Measurements from ENCODE around the gene PLA2G1B. TPM values are rescaled to one million over a fixed set of nuclear protein-coding genes. Genes with fewer than 3 reads are reported as not detected.

Gene PLA2G1B
- total and polyA plus RNA-seq, 2 of the 13 experiments (the other 11 are each of a cell fraction or from before 2014, with no cell fraction given) = 0.33 to 1.4 TPM

DNA sequence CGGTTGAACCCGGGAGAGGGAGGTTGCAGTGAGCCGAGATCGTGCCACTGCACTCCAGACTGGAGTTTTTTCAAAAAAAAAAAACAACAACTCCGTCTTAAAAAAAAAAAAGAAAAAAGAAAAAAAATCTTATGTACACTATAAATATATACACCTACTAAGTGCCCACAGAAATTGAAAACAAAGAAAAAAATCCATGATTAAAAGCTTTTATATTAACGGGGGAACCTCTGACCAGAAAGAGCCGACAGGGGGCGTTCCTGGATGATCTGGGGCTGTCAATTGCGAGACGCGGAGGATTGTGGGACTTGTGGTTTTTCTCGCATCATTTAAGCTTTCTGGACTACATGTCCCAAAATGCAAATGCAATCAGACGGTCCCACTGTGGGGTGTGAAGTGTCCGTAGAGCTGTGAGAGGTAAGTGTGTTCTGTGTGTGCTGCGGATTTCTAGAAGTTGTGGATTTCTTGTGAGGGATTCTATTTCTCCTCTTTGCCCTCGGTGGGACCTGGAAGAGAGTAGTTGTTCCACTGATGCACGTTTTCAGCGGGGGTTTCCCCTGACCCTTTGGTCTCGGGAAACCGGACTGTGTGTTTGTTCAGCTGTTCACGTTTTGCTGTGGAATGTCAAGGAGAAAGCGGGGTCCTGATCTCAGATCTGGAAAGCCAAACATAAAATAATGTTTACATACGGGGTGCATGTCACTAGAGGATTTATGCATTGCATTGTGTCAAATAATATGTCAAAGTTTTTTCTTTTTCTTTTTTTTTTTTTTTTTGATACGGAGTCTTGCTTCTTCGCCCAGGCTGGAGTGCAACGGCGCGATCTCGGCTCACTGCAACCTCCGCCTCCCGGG is 25.4 kb downstream of the PLA2G1B start, which contains the start of gene SIRT4 (continued):
- TF ChIP-seq ZIK1 (CRISPR knock-in tag; IDR thresholded peaks at IDR 0.05; ENCODE audit: borderline replicate concordance, low read depth) (no peak), ZKSCAN1 (IDR thresholded peaks at IDR 0.05; ENCODE audit: low read length) (peak; percentile 86), HDAC1 (CRISPR knock-in tag; IDR thresholded peaks at IDR 0.05) (peak; percentile 76), ZBTB38 (CRISPR knock-in tag; IDR thresholded peaks at IDR 0.05) (no peak), RARA (CRISPR knock-in tag; IDR thresholded peaks at IDR 0.05) (peak; percentile 36; the same call in 1 of the 2 replicates), JDP2 (CRISPR knock-in tag; IDR thresholded peaks at IDR 0.05; ENCODE audit: borderline replicate concordance) (no peak), ZNF747 (CRISPR knock-in tag; IDR thresholded peaks at IDR 0.05; ENCODE audit: borderline replicate concordance) (no peak), HCFC1 (IDR thresholded peaks at IDR 0.05; ENCODE audit: low read depth, low read length) (peak; percentile 88), POLR2A (IDR thresholded peaks at IDR 0.05; ENCODE audit: insufficient read depth in 1 of 2, low read depth in 2 of 2, low read length in 2 of 2) (peak; percentile 45 to 53), BRD4 (CRISPR knock-in tag; IDR thresholded peaks at IDR 0.05) (no peak), PCBP2 (optimal IDR thresholded peaks at IDR 0.05; ENCODE audit: low read depth, low read length, poor library complexity, severe bottlenecking) (no peak)
- TF ChIP-seq, protein P1, sequence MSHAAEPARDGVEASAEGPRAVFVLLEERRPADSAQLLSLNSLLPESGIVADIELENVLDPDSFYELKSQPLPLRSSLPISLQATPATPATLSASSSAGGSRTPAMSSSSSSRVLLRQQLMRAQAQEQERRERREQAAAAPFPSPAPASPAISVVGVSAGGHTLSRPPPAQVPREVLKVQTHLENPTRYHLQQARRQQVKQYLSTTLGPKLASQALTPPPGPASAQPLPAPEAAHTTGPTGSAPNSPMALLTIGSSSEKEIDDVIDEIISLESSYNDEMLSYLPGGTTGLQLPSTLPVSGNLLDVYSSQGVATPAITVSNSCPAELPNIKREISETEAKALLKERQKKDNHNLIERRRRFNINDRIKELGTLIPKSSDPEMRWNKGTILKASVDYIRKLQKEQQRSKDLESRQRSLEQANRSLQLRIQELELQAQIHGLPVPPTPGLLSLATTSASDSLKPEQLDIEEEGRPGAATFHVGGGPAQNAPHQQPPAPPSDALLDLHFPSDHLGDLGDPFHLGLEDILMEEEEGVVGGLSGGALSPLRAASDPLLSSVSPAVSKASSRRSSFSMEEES (CRISPR knock-in tag; IDR thresholded peaks at IDR 0.05) = peak; percentile 30; the same call in 1 of the 2 replicates
- TF ChIP-seq, protein P2, sequence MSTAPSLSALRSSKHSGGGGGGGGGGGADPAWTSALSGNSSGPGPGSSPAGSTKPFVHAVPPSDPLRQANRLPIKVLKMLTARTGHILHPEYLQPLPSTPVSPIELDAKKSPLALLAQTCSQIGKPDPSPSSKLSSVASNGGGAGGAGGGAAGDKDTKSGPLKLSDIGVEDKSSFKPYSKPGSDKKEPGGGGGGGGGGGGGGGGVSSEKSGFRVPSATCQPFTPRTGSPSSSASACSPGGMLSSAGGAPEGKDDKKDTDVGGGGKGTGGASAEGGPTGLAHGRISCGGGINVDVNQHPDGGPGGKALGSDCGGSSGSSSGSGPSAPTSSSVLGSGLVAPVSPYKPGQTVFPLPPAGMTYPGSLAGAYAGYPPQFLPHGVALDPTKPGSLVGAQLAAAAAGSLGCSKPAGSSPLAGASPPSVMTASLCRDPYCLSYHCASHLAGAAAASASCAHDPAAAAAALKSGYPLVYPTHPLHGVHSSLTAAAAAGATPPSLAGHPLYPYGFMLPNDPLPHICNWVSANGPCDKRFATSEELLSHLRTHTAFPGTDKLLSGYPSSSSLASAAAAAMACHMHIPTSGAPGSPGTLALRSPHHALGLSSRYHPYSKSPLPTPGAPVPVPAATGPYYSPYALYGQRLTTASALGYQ (CRISPR knock-in tag; IDR thresholded peaks at IDR 0.05) = no peak
- TF ChIP-seq, protein P3, sequence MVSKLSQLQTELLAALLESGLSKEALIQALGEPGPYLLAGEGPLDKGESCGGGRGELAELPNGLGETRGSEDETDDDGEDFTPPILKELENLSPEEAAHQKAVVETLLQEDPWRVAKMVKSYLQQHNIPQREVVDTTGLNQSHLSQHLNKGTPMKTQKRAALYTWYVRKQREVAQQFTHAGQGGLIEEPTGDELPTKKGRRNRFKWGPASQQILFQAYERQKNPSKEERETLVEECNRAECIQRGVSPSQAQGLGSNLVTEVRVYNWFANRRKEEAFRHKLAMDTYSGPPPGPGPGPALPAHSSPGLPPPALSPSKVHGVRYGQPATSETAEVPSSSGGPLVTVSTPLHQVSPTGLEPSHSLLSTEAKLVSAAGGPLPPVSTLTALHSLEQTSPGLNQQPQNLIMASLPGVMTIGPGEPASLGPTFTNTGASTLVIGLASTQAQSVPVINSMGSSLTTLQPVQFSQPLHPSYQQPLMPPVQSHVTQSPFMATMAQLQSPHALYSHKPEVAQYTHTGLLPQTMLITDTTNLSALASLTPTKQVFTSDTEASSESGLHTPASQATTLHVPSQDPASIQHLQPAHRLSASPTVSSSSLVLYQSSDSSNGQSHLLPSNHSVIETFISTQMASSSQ (IDR thresholded peaks at IDR 0.05; ENCODE audit: low read depth) = no peak
- TF ChIP-seq, protein P3 (CRISPR knock-in tag; IDR thresholded peaks at IDR 0.05; ENCODE audit: borderline replicate concordance) = peak; percentile 47; the same call in 1 of the 2 replicates
- TF ChIP-seq, protein P4, sequence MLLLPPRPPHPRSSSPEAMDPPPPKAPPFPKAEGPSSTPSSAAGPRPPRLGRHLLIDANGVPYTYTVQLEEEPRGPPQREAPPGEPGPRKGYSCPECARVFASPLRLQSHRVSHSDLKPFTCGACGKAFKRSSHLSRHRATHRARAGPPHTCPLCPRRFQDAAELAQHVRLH (CRISPR knock-in tag; IDR thresholded peaks at IDR 0.05; ENCODE audit: borderline replicate concordance, low read depth) = 0 out of 2 replicates have a peak, but pooled peaks have one; percentile 43
- TF ChIP-seq, protein P5, sequence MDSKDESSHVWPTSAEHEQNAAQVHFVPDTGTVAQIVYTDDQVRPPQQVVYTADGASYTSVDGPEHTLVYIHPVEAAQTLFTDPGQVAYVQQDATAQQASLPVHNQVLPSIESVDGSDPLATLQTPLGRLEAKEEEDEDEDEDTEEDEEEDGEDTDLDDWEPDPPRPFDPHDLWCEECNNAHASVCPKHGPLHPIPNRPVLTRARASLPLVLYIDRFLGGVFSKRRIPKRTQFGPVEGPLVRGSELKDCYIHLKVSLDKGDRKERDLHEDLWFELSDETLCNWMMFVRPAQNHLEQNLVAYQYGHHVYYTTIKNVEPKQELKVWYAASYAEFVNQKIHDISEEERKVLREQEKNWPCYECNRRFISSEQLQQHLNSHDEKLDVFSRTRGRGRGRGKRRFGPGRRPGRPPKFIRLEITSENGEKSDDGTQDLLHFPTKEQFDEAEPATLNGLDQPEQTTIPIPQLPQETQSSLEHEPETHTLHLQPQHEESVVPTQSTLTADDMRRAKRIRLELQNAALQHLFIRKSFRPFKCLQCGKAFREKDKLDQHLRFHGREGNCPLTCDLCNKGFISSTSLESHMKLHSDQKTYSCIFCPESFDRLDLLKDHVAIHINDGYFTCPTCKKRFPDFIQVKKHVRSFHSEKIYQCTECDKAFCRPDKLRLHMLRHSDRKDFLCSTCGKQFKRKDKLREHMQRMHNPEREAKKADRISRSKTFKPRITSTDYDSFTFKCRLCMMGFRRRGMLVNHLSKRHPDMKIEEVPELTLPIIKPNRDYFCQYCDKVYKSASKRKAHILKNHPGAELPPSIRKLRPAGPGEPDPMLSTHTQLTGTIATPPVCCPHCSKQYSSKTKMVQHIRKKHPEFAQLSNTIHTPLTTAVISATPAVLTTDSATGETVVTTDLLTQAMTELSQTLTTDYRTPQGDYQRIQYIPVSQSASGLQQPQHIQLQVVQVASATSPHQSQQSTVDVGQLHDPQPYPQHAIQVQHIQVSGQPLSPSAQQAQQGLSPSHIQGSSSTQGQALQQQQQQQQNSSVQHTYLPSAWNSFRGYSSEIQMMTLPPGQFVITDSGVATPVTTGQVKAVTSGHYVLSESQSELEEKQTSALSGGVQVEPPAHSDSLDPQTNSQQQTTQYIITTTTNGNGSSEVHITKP (CRISPR knock-in tag; IDR thresholded peaks at IDR 0.05; ENCODE audit: low read depth) = peak; percentile 99
